Right lobe of liver (tissue), 6 donors: ENCODE data around the gene SH3RF3. TPM values are rescaled to one million over a fixed set of nuclear protein-coding genes. Genes with fewer than 3 reads are reported as not detected.

Source experiments
- ATAC-seq, 4 donors: fragments of 200-7000 bp; cut with Tn5 transposase; one replicate each; pipeline ENCODE4 v1.9.1; 2020; ENCODE audit warnings: mild to moderate bottlenecking in 4 of 4, moderate library complexity in 4 of 4
- DNase-seq, 3 donors: peaks; one replicate each; pipeline ENCODE4 v3.0.0-alpha.2; 2020
- H3K27ac ChIP-seq, 3 donors: fragments of 200-600 bp; one replicate each; pipeline ENCODE4 v1.8.0; 2022
- H3K27me3 ChIP-seq, 2 donors: fragments of 200-600 bp; one replicate each; pipeline ENCODE4 v1.8.0; 2022
- H3K36me3 ChIP-seq, 4 donors: fragments of 200-600 bp; sonication (generic) in 1 of 4; one replicate each; pipeline versions ENCODE4 v1.5.1 to v1.8.0; 2017 to 2022; ENCODE audit warnings: control low read depth in 1 of 4
- H3K4me1 ChIP-seq, 4 donors: fragments of 200-600 bp; sonication (generic) in 1 of 4; one replicate each; pipeline versions ENCODE4 v1.5.1 to v1.8.0; 2017 to 2022; ENCODE audit warnings: control low read depth in 1 of 4
- H3K4me3 ChIP-seq, 3 donors: fragments of 200-600 bp; one replicate each; pipeline ENCODE4 v1.8.0; 2022
- H3K9me3 ChIP-seq, 4 donors: fragments of 200-600 bp; sonication (generic) in 1 of 4; one replicate each; pipeline versions ENCODE4 v1.5.1 to v1.8.0; 2017 to 2022; ENCODE audit warnings: control low read depth in 1 of 4
- CTCF ChIP-seq, 4 donors: fragments of 200-600 bp in 3 of 4; fragments of 450-650 bp in 1 of 4; IDR thresholded peaks; one replicate each; pipeline versions ENCODE4 v1.5.1 to v1.8.0; 2016 to 2022; ENCODE audit warnings: antibody characterized with exemption in 4 of 4, mild to moderate bottlenecking in 2 of 4
- POLR2A ChIP-seq: fragments of 450-650 bp; IDR thresholded peaks from one replicate; pipeline ENCODE4 v1.6.1; 2017; ENCODE audit warnings: antibody characterized with exemption, mild to moderate bottlenecking
- WGBS: methylation state at CpG from one replicate; pipeline ENCODE4 v1.1.6; 2018; ENCODE audit warnings: low coverage, low lambda C conversion rate; ENCODE audit not compliant: insufficient coverage; ENCODE audit errors: missing lambda C conversion rate; 5-methylcytosine and 5-hydroxymethylcytosine counted together
- intact Hi-C, 2 donors: fragments of 100-400 bp; cut with DNase I; formaldehyde crosslinking; loops; one replicate each; pipeline versions ENCODE4 v1.11.2 to v1.14.1; 2022
- total RNA-seq, 6 experiments: library from RNA; depleted of rRNA in 2 of 6; stranded (reverse); fragments of >200 nt in 2 of 6; fragmentation: NEBNext Ultra II Directional in 3 of 6; extraction: Animal tissue kit (Norgen Biotek cat#: 25700) in 3 of 6; gene quantifications; one replicate each; pipeline versions ENCODE4 v1.1.0 to v1.2.4, GENCODE V29; 2016 to 2023
- donor health status: DM: no; HTN: yes; CAD: no.
- donor health status: DM: no; HTN: no; CAD: no.
- donor health status: DM: no; HTN: no; CAD: no.
- donor health status: DM: no; HTN: yes; CAD: no.
- donor health status: DM: no; HTN: yes; CAD: no.

The SH3RF3 gene
- total RNA-seq, 6 experiments from 2014 or later: 0.68 to 1.6 (median 1.2) TPM

- Histone ChIP-seq H3K36me3 (no peaks in the 10 kb centered on the region), H3K27ac (no peak overlapping the region), H3K4me3 (no peak overlapping the region), H3K9me3 (no peaks in the 10 kb centered on the region), H3K4me1 (no peaks in the 10 kb centered on the region), H3K27me3 (no peaks in the 10 kb centered on the region)
- TF ChIP-seq POLR2A (no peak), CTCF (IDR thresholded peaks at IDR 0.05) (no peak)
- WGBS: 77% methylated on average over 5 of the region's 22 CpGs
- ATAC-seq (no peak), DNase-seq (no peak)
- intact Hi-C loops: no loop called here
Observed at GRCh38 chr2:109410039-109410815, 281.2 kb downstream of the SH3RF3 start.

- intact Hi-C loops: no loop called here
- Histone ChIP-seq H3K27me3 (no peaks in the 10 kb centered on the region), H3K4me1 (no peaks in the 10 kb centered on the region), H3K27ac (no peak overlapping the region), H3K36me3 (no peaks in the 10 kb centered on the region), H3K9me3 (no peaks in the 10 kb centered on the region), H3K4me3 (no peak overlapping the region)
- no peak for DNase-seq
- 85% methylated on average over 3 of the region's 19 CpGs for WGBS
- TF ChIP-seq CTCF (IDR thresholded peaks at IDR 0.05): no peak
- no peak for TF ChIP-seq POLR2A
- no peak for ATAC-seq
Observed at GRCh38 chr2:109411640-109412325, 282.8 kb downstream of the SH3RF3 start.

- Histone ChIP-seq H3K27me3 (no peaks in the 10 kb centered on the region), H3K27ac (no peak overlapping the region), H3K36me3 (no peaks in the 10 kb centered on the region), H3K9me3 (no peaks in the 10 kb centered on the region), H3K4me1 (no peaks in the 10 kb centered on the region), H3K4me3 (no peak overlapping the region)
- TF ChIP-seq CTCF (IDR thresholded peaks at IDR 0.05) (no peak), POLR2A (no peak)
- ATAC-seq (no peak), DNase-seq (no peak)
- intact Hi-C loops: no loop called here
- 80% methylated on average over 6 of the region's 7 CpGs for WGBS
Observed at GRCh38 chr2:109415581-109416013, 286.6 kb downstream of the SH3RF3 start.

GRCh38 chr2:109417701-109418335 lies 288.8 kb downstream of the SH3RF3 start:
- no peak for TF ChIP-seq POLR2A
- no peak for TF ChIP-seq CTCF (IDR thresholded peaks at IDR 0.05)
- no peaks in the 10 kb centered on the region for H3K9me3 ChIP-seq
- intact Hi-C loops: no loop called here
- no peaks in the 10 kb centered on the region for H3K27me3 ChIP-seq
- no peak overlapping the region for H3K4me3 ChIP-seq
- WGBS: 37% methylated on average over 2 of the region's 10 CpGs
- ATAC-seq: no peak
- H3K4me1 ChIP-seq: no peaks in the 10 kb centered on the region
- H3K36me3 ChIP-seq: no peaks in the 10 kb centered on the region
- DNase-seq: peak in 1 of 3 donors; percentile 22
- no peak overlapping the region for H3K27ac ChIP-seq
